Measurements from ENCODE around the gene NINJ1.

NINJ1 gene

DNA sequence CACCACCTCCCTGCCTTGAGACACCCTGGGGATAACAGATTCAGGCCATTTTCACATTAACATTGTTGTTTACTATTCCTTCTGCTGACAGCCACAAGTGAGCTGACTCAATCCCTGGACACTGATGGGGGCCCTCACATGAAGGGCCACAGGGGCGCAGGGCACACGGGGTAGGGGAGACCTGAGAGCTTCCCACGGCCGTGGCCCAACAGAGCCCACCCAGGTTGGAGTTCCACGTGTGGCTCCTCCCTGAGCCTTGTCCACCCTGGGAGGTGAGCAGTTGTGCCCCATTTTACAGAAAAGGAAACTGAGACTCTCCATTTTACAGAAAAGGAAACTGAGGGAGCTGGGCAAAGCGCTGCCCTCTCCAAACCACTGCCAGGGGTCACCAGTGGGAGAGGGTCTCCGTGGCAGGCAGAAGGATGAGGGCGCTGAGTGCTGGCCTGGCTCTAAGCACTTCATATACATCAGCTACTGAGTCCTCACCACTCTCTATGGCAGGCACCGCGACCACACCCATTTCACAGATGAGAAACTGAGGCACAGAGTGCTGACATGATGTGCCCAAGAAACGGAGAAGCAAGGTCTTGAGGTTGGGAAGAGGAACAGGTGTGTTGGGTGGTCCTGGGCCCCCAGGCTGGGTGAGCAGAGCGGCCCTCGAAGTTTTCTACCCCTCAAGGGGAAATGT is 2.3 kb downstream of the NINJ1 start:
- DNase-seq: no peak

DNA sequence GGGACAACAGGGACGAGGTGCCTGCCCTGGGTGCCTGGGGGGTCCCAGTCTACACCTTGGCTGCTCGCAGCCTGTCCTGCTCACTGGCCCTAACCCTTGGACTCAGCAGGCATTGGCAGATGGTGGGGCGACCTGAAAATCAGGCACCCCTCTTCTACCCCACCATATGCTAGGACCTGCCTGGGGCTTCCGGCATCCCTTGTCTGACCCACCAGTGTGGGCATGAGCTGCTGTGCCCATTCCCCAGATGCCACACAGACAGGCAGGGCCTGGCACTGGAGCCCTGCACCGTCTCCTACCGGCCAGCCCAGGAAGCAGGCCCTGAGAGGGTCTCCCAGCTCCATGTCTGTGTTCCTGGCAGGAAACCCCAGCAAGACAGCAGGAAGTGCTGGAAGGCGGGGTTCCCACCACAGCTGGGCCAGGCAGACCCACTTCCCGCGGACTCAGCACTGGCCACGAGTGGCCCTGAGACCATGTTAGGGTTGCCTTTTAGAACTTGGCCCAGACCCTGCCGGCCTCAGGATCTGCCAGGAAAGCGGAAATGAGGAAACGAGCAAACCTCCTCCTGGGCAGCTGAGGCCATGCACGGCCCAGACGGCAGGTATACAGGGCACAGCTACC is 3.1 kb downstream of the NINJ1 start:
- no peak for DNase-seq

DNA sequence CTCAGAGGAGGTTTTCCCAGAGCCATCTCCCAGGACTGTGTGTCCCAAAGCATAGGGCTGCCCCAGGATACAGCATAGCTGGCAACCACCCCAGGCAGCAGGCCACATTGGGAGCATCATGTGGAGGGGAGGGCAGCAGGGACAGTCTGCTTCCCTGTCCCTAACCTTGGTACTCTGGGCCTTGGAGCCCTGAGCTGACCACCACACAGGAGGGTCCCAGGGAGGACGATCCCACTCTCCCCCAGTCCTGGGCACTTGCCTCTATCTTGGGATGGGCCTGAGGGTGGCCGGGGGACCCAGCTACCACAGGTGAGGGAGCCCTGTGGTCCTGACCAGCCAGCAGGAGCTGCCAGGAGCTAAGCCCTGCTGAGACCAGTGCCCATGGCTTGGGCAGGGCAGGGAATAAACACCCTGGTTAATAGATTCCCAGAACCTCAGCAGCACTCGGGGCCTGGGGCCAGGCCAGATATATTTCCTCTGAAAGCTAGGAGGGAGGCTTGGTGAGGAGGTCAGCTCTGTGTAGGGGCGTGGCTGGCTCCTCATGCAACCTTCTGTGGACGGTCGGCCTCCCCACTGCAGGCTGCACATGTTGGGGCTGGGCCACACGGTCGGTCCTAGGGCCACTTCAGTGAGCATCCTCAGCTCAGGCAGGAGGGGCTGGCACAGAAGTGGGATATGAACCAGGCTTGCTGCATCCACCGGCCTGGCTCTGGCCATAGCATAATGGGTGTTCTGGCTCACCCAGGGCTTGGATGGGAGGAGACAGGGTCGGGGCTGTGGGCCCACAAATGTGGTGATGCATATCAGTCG is 4.2 kb downstream of the NINJ1 start:
- DNase-seq: no peak

DNA sequence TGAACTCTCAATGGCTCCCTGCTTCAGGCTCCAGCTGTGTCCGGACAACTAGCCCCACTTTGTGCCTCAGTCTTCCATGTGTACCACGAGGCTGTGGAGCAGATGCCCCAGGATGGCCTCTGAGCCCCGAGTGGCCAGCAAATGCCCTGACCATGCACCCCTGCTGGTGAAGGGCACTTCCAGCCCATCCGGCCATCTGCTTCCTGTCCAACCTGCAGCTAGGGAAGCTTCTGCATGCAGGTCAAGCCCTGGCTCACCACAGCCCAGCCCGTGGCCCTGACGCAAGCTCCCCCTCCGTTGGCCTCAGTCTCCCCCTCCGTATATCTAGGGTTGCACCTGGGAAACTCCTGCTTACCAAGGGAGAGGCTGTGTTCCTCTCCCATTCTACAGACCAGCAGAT is 4.8 kb downstream of the NINJ1 start:
- no peak for DNase-seq

DNA sequence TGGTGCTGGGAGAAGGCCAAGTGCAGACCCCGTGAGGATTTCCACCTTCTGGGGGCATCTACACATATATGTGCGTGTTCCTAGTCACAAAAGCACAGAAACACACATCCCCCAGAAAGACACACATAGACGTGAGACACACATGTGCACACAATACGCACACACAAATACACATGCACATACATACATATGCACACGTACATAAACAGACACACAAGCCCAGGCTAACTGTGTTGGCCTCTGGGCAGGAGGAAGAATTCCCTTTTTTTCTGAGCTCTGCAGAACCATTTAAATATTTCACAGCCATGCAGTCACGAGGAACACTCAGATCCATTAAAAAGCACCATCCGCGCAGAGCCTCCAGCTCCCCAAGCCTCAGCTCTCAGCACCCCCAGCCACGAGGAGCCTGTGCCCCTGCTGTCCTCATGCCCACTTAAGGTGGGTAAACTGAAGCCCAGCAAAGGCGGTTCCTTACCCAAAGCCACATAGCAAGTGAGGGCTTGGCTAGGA is 5.3 kb downstream of the NINJ1 start:
- no peak for DNase-seq

DNA sequence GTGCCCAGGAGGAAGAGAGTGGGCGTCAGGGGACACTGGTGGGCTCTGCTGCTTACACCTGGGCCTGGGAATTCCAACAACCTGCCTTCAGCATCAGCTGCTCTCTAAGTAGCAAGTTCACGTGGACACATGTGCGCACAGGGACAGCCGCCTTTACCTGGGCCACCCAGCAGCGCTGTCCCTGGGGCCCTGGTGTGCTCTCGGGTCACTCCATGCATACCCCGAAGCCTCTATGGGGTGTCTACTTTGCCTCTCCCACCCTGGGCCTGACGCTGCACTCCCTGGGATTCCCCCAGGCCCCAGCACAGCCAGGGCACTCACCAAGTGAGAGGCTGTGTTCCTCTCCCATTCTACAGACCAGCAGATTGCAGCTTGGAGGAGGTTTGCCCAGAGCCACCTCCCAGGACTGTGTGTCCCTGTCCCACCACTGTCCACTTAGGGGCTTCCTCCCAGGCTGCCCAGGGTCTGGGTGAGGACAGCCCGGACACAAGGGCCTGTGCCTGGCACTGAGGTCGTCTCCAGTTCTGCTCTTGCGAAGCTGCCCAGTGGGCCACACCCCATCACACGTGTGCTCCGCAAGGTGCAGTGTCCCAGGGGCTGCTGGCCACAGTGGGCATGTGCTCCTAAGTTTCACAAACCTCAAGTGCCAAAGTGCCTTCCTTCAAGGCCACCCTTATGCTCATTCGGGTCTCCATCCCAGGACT is 5.9 kb downstream of the NINJ1 start:
- no peak for DNase-seq

DNA sequence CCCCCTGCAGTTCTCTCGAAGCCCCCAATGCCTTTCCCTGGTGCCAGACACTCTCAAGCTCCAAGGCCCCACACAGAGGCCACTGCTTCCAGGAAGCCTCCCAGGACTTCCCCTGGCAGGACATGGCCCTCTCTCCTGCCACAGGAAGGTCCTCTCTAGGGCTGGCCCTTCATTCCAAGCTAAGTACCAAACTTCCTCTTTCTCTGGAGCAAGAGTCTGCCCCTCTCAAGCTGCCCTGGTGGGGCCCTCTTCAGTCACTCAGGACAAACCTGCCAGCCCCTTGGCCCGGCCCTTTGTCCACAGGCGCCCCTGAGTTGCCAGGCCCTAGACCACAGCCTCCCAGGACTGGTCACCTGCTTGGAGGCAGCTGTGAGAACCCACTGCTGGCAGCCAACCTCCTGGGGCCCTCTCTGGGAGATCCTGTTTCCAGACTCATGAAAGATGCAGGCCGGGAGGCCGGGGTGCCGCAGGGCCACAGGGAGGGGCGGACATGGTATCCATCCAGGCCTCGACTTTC is 6.6 kb downstream of the NINJ1 start:
- DNase-seq: no peak

DNA sequence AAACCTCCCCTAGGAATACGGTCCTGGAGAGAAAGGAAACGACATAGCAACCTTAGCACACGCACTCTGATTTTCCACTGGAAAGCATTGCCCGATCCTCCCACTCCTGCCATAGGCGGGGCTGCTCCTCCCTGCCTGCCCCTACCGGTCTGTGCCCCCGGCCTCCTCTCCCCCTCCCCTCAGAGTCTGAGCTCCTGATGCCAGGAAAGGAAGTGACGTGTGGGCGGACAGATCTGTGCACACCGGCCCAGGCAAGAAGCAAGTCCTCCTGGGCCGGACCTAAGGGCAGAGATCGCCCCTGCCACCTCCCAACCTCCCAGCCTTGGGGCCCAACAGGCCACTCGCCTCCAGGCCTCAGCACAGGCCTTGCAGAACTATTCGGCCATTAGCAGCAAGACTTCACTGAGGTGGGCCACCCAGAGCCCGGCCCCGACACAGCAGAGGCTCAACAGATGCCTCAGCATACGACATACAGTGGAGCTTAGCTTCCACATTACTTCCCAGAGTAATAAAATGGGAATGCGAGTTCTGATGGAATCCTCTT is 7.2 kb downstream of the NINJ1 start:
- DNase-seq: peak; percentile 14

DNA sequence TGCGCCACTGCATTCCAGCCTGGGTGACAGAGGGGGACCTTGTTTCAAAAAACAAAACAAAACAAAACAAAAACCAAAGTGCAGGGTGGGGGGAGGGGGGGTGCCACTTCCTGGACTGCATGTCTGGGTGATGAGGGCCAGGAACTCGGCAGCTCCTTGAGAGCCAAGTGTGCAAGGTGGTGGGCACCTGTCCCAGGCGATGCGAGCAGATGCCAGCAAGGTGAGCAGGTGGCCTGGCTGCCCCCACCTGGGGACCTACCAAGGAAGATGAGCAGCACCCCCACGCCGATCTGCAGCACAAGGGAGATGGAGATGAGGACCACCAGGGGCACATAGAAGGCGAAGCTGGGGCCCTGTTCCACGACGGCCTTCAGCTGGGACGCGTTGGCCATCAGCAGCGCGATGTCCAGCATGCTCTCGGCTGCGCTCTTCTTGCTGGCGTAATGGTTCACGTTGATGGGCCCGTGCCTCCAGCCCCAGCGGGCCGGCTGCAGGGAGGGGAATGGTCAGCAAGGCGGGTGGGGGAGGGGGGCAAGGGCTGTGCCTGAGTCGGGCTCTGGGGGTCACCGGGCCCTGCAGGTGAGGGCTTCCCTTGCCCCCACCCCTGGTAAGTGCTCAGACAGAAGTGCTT is 7.8 kb downstream of the NINJ1 start:
- DNase-seq: no peak

DNA sequence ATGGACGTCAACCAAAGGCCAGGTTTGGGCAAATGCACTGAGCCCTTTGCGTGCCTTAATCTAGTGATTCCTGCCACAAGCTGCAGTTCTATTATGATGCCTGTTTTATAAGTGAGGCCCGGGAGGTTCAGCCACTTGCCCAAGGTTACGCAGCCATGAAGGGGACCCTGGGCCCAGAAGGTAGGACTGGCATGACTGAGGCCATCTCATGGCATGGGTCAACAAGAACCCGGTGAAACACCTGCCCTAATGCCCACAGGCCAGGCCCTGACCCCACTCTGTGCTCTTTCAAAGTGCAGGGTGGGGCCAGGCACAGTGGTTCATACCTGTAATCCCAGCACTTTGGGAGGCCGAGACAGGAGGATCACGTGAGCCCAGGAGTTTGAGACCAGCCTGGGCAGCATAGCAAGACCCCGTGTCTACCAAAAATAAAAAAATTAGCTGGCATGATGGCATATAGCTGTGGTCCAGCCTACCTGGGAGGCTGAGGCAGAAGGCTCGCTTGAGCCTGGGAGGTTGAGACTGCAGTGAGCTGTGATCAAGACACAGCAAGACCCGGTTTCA is 8.6 kb downstream of the NINJ1 start:
- no peak for DNase-seq

DNA sequence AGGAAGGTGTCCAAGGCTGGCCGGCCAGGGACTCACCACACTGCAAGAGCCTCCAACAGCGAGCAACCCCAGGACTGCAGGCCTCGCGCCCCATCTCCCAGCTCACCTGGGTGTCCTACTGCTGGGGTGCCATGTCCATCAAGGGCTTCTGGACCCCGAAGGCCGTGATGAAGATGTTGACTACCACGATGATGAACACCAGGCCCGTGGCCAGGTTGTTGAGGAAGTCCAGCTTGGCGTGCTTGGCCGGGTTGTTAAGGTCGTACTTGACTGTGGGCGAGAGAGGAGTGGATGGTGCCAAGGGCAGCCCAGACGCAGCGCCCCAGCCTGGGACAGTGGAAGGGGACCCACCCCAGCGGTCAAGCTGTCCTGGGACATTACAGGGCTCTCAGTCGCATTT is 9.3 kb downstream of the NINJ1 start:
- DNase-seq: no peak

DNA sequence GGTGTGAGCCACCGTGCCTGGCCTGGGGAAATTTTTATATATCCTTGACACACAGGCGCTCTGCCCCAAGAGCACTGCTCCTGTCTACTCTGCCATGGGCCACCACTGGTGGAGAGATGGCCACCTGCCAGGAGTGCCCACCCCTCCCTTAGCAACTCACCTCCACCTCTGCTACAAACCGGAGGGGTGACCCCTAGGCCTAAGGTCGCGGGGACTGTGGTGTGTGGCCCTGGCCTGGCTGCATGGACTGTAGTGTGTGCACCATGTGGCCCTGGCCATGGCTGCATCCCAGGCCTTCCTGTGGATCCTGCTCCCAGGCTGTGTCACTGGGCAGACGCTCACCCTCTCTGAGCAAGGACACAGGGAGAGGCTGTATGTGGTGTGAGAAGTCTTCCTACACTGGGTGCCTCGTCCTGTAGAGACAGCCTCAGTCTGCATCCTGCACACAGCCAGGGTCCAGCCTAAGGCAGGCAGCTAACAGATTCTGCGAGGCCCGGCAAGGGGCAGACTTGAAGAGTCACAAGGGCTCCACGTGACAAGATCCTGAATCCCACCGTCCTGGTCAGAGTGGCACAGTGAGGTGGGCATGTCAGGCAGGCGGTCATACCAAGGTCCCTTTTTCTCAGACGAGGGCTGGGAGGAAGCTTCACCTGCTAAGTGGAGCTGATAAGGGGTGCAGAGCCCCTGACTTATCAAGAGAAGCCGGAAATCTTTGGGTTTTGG is 10.3 kb downstream of the NINJ1 start:
- DNase-seq: no peak

DNA sequence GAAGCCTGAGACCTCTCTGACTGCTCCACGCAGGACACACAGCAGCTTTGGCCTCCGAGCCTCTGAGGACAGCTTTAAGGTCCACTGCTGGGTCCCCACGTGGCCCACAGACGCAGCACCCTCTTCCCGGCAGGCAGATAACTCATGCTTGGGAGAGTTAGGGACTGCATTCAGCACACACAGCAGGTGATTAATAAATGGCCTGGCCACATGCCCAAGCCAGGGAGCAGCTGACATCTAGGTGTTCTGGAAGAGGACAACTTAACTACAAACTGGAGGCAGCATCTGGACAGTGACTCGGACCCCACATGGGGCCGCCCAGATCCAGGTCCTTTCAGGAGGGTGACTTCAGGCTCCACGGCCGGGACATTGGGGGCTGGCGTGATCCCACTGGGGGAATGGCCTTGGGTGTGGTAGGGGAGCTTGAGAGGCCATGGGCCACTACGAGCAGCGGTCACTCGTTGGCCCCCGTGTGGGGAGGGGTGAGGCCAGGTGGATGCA is 11.3 kb downstream of the NINJ1 start:
- DNase-seq: peak; percentile 4

DNA sequence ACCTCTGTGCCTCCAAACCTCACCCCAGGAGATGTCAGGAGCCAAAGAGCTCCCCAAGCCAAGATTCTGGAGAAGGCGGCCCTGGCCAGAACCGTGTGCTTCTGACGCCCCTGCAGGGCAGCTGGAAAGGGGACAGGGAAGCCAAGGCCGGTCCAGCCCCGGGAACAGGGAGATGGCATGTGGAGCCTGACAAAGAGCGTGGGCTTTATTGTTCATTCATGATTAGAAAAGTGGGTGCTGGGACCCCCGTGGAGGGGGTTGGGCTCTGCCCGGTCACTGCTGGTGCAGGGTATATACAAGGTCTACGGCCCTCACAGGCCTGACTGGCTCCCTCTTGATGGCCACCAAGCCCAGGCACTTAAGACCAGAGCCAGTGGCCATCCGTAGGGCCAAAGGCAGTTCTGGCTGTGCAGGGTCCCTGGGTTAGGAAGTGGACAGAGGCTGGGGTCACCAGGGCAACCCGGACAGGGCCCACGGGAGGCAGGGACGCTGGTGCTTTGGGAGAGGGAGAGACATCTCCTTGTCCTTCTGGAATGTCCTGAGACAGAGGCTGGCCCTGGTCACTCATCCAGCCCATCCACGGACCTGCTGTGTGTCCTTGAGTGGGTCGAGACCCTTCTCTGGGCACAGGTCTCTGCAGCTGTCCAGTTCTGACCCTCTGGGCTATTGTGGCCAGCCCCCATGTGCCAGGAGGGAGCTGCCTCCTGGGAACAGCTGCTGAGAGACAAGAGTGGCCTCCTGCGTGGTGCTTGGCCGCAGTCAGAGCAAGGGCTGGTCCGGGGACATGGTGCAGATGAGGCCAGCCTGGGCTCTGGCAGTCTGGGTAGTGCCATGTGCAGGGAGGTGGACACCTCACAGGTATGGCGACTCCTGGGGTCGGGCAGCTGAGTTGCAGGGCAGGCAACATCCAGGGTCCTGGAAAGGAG is 12.5 kb downstream of the NINJ1 start:
- no peak for DNase-seq

DNA sequence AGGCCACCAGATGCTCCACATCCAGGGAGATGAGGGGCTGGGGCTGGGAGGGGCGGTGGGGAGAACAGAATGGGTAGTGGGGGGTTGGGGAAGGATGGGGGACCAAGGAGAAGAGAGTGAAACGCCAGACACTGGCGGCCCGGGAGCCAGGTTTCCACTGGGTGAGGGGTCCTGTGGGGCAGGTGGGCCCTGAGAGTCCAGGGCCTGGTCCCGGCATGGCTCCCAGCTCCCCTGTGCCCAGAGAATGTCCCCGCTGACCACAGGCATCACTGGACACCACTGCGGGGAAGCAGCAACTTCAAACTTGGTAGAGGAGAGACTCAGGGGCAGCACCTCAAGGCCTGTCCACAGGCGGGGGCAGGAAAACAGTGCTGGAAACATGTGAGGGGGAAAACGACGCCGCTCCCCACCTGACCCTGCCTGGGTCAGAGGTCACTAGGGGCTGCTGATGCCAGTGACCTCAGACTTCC is 13.2 kb downstream of the NINJ1 start:
- no peak for DNase-seq

DNA sequence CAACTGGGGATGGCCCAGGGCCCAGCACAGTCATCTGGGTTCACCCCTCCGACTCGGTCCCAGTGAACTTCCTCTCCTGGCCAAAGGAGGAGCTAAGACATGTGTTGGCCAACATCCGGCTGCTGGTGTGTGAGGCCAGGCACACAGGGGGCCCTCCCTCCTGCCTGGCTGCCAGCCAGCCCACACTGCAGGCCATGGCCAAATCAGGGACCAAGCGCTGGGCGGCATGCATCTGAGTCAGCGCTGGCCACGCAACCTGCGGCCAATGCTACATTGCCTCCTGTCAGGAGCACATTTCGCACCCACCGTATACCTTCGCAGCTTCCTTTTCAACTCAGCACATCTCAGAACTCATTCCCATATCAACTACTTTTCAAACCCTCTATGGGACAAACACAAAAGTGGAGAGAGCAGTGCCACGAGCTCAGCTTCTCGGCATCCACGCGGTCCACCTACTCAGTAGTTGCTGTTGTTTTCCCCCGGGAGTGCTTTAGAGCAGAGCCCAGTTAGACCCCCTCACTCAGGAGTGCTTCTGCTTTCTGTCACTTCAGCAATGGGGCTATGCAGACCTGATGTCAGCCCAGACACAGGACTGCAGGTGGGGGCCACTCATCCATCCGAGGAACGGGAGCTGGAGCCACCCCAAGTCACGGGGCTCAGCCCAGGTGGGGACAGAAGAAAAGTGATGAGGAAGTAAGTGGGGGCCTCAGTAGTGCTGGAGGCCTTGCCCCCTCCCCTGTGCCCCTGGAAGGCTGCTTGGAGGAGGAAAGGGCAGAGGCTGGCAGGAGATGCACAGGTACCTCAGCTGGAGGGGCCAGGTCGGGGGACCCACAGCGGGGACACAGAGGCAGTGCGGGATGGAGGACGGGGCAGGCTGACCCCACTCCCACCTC is 13.9 kb downstream of the NINJ1 start:
- no peak for DNase-seq

DNA sequence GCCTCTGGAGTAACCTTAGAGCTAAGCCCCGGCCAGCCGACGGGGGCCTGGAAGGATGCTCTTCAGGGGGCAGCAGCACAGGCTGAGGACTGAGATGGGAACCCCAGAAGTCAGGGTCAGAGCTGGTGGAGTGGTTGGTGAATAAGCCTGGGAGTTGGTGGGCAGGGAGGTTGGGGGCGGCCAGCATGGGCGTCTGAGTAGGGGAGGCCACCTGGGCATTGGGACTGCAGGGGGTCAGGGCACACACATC is 14.4 kb downstream of the NINJ1 start:
- DNase-seq: no peak

DNA sequence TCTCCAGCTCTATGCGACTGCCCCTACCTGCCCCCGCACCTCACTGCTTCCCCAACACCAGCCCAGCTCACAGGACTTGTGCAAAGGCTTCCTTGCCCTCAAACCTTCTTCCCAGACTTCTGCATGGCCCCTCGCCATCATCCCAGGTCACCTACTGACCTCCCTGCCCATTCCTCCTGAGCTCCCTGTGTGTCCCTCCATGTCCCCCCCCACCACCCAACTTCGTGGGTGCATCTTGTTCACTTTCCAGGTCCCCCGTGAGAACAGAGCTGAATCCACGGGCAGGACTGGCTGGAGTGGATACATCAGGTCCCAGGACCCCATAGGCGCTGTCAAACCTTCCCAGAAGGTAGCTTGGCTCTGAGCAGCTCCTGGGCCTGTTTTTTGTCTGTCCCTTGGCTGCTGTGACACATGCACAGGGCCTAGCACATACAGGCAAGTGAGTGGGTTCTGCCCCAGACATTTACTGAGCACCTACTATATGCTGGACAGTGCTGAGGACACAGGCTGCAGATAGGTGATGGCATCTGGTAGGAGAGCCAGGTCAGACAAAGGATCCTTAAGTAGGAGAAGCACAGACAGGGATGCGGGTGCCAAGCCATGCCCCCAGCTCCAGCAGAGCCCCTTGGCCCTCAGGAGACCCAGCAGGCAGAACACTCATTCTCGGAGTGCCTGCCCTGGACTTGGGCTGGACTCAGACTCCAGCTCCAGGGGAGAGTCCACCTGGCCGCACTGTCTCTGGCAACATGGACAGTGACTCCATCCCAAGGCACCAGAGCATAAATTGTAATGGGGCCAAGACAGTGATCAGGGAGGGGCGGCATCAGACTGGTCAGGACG is 15.0 kb downstream of the NINJ1 start:
- DNase-seq: no peak
